Endometrium (tissue), 2 donors: ENCODE data around the gene ZNF469.

Source experiments
- FAIRE-seq: peaks from 2 replicates; lab custom pipeline; 2012; peaks lifted over from hg19 to GRCh38; lab: Jason Lieb, UNC
- donor health status: control.
- donor health status: control.

ZNF469 gene

GRCh38 chr16:88382491-88383400, at the start of gene ZNF469:
Gene ZNF469 (plus strand): TSS chr16:88382959. CDS start chr16:88427471, 44,512 bp downstream.
- FAIRE-seq: no peak

- no peak for FAIRE-seq
Measured at GRCh38 chr16:88333848-88334777, 48.6 kb upstream of the ZNF469 start.

GRCh38 chr16:88334778-88335720, 47.7 kb upstream of the ZNF469 start:
- no peak for FAIRE-seq

GRCh38 chr16:88337021-88337420, 45.7 kb upstream of the ZNF469 start:
- FAIRE-seq: no peak

- no peak for FAIRE-seq
Measured at GRCh38 chr16:88337538-88337937, 45.2 kb upstream of the ZNF469 start.

- no peak for FAIRE-seq
Measured at GRCh38 chr16:88338111-88338510, 44.6 kb upstream of the ZNF469 start.

GRCh38 chr16:88338896-88339295, 43.9 kb upstream of the ZNF469 start:
- FAIRE-seq: no peak

- no peak for FAIRE-seq
Measured at GRCh38 chr16:88339930-88340754, 42.6 kb upstream of the ZNF469 start.

GRCh38 chr16:88340755-88341150, 42.0 kb upstream of the ZNF469 start:
- no peak for FAIRE-seq

GRCh38 chr16:88341551-88342290, 41.0 kb upstream of the ZNF469 start:
- no peak for FAIRE-seq

GRCh38 chr16:88342491-88342890, 40.3 kb upstream of the ZNF469 start:
- FAIRE-seq: no peak

GRCh38 chr16:88343271-88343791, 39.4 kb upstream of the ZNF469 start:
- no peak for FAIRE-seq

GRCh38 chr16:88344411-88345030, 38.2 kb upstream of the ZNF469 start:
- FAIRE-seq: no peak

GRCh38 chr16:88345031-88345720, 37.6 kb upstream of the ZNF469 start:
- FAIRE-seq: no peak

- FAIRE-seq: no peak
Measured at GRCh38 chr16:88345721-88346560, 36.8 kb upstream of the ZNF469 start.

- FAIRE-seq: no peak
Measured at GRCh38 chr16:88346680-88347505, 35.9 kb upstream of the ZNF469 start.
